CD4-positive, alpha-beta memory T cell (primary cell): ENCODE results near the gene FAF1. TPM values are rescaled to one million over a fixed set of nuclear protein-coding genes. Genes with fewer than 3 reads are reported as not detected.
"Not testable (repeated sequence)": the region's sequence is repeated elsewhere in the genome, so short reads cannot be mapped to it uniquely, and the experiment has no call there.

ENCODE experiments used
- CTCF ChIA-PET: fragments of 350-600 bp; sonication (Branson Sonifier 250); formaldehyde crosslinking; loops from one replicate; lab custom pipeline; 2021; ENCODE audit warnings: inconsistent platforms; ENCODE audit not compliant: partially characterized antibody; lab: Charles Lee
- POLR2A ChIA-PET: fragments of 350-600 bp; sonication (Branson Sonifier 250); formaldehyde crosslinking; loops from one replicate; lab custom pipeline; 2021; ENCODE audit not compliant: partially characterized antibody; lab: Charles Lee
- DNase-seq, 5 donors: peaks; one replicate each; pipeline versions ENCODE4 v3.0.0 to v3.0.0-alpha.2; 2020 to 2022; ENCODE audit warnings: mixed read lengths in 1 of 5
- H3K27ac ChIP-seq: one replicate; pipeline ENCODE4 v1.7.0; 2013; ENCODE audit warnings: low read depth, low read length
- H3K27me3 ChIP-seq: 2 replicates; pipeline ENCODE4 v1.7.0; 2013; ENCODE audit warnings: mild to moderate bottlenecking, low read length, moderate library complexity; ENCODE audit not compliant: insufficient read depth
- H3K36me3 ChIP-seq: 2 replicates; pipeline ENCODE4 v1.7.0; 2013; ENCODE audit warnings: mild to moderate bottlenecking, low read length, moderate library complexity; ENCODE audit not compliant: insufficient read depth
- H3K4me1 ChIP-seq: 2 replicates; pipeline ENCODE4 v1.7.0; 2013; ENCODE audit warnings: mild to moderate bottlenecking, low read length, moderate library complexity; ENCODE audit not compliant: insufficient read depth
- H3K4me3 ChIP-seq, 2 donors: one replicate each; pipeline ENCODE4 v1.7.0; 2013; ENCODE audit warnings: low read length in 2 of 2, mild to moderate bottlenecking in 1 of 2
- H3K9me3 ChIP-seq, 2 donors: one replicate each; pipeline ENCODE4 v1.7.0; 2013; ENCODE audit warnings: low read length in 2 of 2, control low read depth in 1 of 2; ENCODE audit not compliant: control insufficient read depth in 1 of 2
- H3K27ac Mint-ChIP-seq, 7 donors: one replicate each; pipeline ENCODE4 v1.8.0; 2020 to 2021; ENCODE audit warnings: mixed read lengths in 7 of 7, mild to moderate bottlenecking in 6 of 7, inconsistent platforms in 3 of 7, moderate library complexity in 3 of 7
- H3K27me3 Mint-ChIP-seq, 2 donors: one replicate each; pipeline ENCODE4 v1.8.0; 2020 to 2021; ENCODE audit warnings: mixed read lengths in 2 of 2
- H3K36me3 Mint-ChIP-seq, 2 donors: one replicate each; pipeline ENCODE4 v1.8.0; 2020 to 2021; ENCODE audit warnings: mixed read lengths in 2 of 2, inconsistent platforms in 1 of 2, mild to moderate bottlenecking in 1 of 2
- H3K4me1 Mint-ChIP-seq, 4 donors: one replicate each; pipeline ENCODE4 v1.8.0; 2020 to 2021; ENCODE audit warnings: mixed read lengths in 4 of 4, mild to moderate bottlenecking in 1 of 4
- H3K4me3 Mint-ChIP-seq, 8 donors: one replicate each; pipeline ENCODE4 v1.8.0; 2020 to 2021; ENCODE audit warnings: mixed read lengths in 8 of 8, mild to moderate bottlenecking in 7 of 8, moderate library complexity in 6 of 8, inconsistent platforms in 3 of 8
- H3K9me3 Mint-ChIP-seq, 8 donors: one replicate each; pipeline ENCODE4 v1.8.0; 2020 to 2021; ENCODE audit warnings: mixed read lengths in 8 of 8, mild to moderate bottlenecking in 5 of 8, inconsistent platforms in 3 of 8, moderate library complexity in 1 of 8
- intact Hi-C: fragments of 100-400 bp; cut with micrococcal nuclease; formaldehyde crosslinking; loops from one replicate; pipeline ENCODE4 v1.15.1; 2023
- polyA plus RNA-seq, 2 donors: library from polyadenylated mRNA; unstranded; fragments of 300-500 nt; fragmentation: Illumina TruSeq; gene quantifications; one replicate each; pipeline ENCODE4 v1.2.3, GENCODE V29; 2021
- total RNA-seq, 2 experiments: library from RNA; stranded (reverse); gene quantifications; one replicate each; pipeline ENCODE4 v1.2.3, GENCODE V29; 2021

Gene FAF1
- total and polyA plus RNA-seq, 4 experiments from 2014 or later = 36.0 to 60.2 (median 53.9) TPM

DNA sequence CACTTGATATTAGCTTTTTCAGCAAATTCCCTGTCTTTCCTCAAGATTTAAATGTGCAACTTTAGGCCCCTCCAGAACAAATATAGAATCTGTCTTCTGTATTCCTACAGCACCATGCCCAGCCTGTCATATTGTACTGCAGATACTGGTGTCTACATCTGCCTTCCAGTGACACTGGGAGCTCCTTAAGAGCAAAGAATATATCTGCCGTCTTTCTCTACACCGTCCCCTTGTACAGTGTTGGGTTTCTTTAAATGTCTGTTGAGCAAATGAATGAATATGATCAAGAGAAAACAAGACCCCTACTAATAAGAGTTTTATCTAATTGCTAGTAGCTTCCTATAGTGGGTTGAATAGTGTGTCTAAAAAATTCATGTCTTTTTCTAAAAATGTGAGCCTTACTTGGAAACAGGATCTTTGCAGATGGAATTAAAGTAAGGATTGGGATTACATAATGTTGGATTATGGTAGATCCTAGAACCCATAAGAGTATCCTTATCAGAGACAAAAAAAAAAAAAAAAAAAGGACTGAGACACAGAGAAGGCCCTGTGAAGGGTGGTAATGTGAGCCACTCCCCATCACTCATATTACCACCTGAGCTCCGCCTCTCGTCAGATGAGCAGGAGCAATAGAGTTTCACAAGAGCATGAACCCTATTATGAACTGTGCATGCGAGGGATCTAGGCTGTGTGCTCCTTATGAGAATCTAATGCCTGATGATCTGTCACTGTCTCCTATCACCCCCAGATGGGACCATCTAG is 128.6 kb downstream of the FAF1 start:
- Mint-ChIP-seq H3K9me3 (peaks cover 0 to 6% (median 1%) of the 10 kb centered on the region in 8 donors), H3K27me3 (no peaks in the 10 kb centered on the region), H3K4me3 (no peak overlapping the region), H3K36me3 (peaks cover 9 to 37% of the 10 kb centered on the region in 2 donors), H3K27ac (peak overlapping the region in 2 of 7 donors; percentile 25 to 44), H3K4me1 (peaks cover 12 to 16% (median 14%) of the 10 kb centered on the region in 4 donors)
- ChIA-PET CTCF (interaction anchor here (0.8 to 1.4 kb wide), 3 partner anchors 11 to 358 kb away, joined by 3 to 5 read pairs (median 3); no protein-coding TSS in a partner anchor), POLR2A (no interaction called here)
- Histone ChIP-seq H3K9me3 (no peaks in the 10 kb centered on the region), H3K4me3 (no peak overlapping the region), H3K36me3 (no peaks in the 10 kb centered on the region), H3K27me3 (no peaks in the 10 kb centered on the region), H3K4me1 (no peaks in the 10 kb centered on the region), H3K27ac (no peak overlapping the region)
- no peak for DNase-seq
- intact Hi-C loops = no loop called here

DNA sequence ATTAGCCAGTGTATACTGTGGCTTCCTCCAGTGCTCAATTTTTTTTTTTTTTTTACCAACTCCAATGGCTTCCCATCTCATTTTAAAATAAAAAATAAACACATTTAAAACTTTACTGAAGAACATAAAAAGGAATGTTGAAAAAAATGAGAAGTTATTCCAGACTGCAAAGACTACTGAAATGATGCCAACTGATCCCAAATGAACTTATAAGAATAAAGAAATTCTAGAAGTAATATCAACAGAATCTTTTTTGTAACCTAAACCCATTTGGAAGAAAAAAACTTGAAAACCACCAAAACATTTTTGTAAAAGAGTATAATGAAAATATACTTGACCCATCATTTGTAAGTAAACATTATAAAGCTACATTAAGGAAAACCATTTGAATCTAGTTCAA is 129.4 kb downstream of the FAF1 start:
- Histone ChIP-seq H3K36me3 (no peaks in the 10 kb centered on the region), H3K4me1 (no peaks in the 10 kb centered on the region), H3K9me3 (no peaks in the 10 kb centered on the region), H3K4me3 (no peak overlapping the region), H3K27me3 (no peaks in the 10 kb centered on the region), H3K27ac (no peak overlapping the region)
- no peaks in the 10 kb centered on the region for H3K27me3 Mint-ChIP-seq
- CTCF ChIA-PET = interaction anchor here (0.8 to 1.4 kb wide), 2 partner anchors 10 to 42 kb away, joined by 3 read pairs; no protein-coding TSS in a partner anchor
- no peak overlapping the region for H3K27ac Mint-ChIP-seq
- H3K36me3 Mint-ChIP-seq = peaks cover 7 to 35% of the 10 kb centered on the region in 2 donors
- intact Hi-C loops = no loop called here
- peaks cover 9 to 16% (median 12%) of the 10 kb centered on the region in 4 donors for H3K4me1 Mint-ChIP-seq
- no peak for DNase-seq
- POLR2A ChIA-PET = no interaction called here
- H3K9me3 Mint-ChIP-seq = peaks cover 0 to 10% (median 1%) of the 10 kb centered on the region in 8 donors
- H3K4me3 Mint-ChIP-seq = no peak overlapping the region

DNA sequence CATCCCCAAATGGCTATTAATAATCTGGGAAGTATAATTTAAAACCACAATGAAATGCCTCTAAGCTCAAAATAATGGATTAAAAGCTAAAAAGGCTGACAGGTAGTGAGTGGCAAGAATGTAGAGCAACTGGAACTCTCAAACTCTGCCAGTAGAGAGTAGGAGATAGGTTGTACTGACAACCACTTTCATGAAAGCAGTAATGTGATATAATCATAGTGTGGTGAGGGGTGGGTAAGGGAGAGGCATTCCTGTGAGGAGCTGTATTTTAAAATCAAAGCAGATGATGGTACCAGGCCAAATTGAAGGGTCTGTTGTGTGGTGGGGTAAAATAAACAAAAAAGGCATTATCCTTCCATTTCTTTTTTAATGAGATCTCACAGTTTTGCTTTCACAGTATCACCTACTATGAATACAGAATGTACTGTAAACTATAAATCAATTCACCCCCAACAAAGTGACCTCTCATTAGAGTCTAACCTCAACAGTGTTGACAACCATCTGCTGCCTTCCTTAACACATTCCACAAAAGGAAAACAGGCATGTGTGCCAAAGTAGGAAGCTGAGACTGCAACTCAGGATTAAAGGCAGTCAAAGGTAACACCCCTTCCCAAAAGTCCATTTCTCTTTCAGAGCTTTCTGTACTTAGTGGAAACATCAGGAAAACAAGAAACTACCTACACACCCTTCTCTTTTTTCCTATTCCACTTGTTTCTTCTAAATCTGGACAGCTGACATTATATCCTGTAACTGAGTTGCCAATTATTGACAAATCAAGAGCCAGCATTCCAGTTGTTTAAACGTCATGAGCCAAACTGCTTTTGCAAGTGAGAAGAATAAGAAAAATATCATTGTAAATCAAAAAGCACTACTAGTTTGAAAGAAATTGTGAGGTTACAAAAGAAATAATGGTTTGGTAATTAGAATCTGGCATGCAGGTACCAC is 130.8 kb downstream of the FAF1 start:
- peak overlapping the region in 1 of 7 donors; percentile 3 for H3K27ac Mint-ChIP-seq
- Histone ChIP-seq H3K27ac (no peak overlapping the region), H3K27me3 (no peaks in the 10 kb centered on the region), H3K4me1 (no peaks in the 10 kb centered on the region), H3K4me3 (no peak overlapping the region), H3K9me3 (no peaks in the 10 kb centered on the region), H3K36me3 (no peaks in the 10 kb centered on the region)
- no peak overlapping the region for H3K4me3 Mint-ChIP-seq
- no peaks in the 10 kb centered on the region for H3K27me3 Mint-ChIP-seq
- H3K36me3 Mint-ChIP-seq = peaks cover 6 to 28% of the 10 kb centered on the region in 2 donors
- intact Hi-C loops = no loop called here
- H3K9me3 Mint-ChIP-seq = peaks cover 0 to 10% (median under 1%) of the 10 kb centered on the region in 8 donors
- no peak for DNase-seq
- peaks cover 4 to 16% (median 11%) of the 10 kb centered on the region in 4 donors for H3K4me1 Mint-ChIP-seq
- CTCF ChIA-PET = no interaction called here
- POLR2A ChIA-PET = no interaction called here

DNA sequence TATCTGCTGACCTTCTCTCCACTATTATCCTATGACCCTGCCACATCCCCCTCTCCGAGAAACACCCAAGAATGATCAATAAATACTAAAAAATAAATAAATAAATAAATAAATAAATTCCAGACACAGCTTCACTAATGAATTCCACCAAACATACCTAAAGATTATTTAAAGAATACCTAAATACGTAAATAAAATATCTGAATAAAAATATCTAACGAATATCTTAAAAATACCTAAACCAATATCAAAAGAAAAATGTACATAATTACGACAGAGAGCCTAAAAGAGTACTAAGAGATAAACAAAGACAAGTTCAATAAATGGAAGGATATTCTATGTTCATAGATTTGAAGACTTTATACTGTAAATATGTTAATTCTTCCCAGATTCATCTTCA is 132.5 kb downstream of the FAF1 start:
- Histone ChIP-seq H3K9me3 (no peaks in the 10 kb centered on the region), H3K36me3 (no peaks in the 10 kb centered on the region), H3K4me3 (no peak overlapping the region), H3K27ac (no peak overlapping the region), H3K27me3 (no peaks in the 10 kb centered on the region), H3K4me1 (no peaks in the 10 kb centered on the region)
- H3K27ac Mint-ChIP-seq = no peak overlapping the region
- peaks cover 0 to 10% (median 0%) of the 10 kb centered on the region in 8 donors for H3K9me3 Mint-ChIP-seq
- H3K4me3 Mint-ChIP-seq = no peak overlapping the region
- H3K27me3 Mint-ChIP-seq = no peaks in the 10 kb centered on the region
- intact Hi-C loops = no loop called here
- H3K36me3 Mint-ChIP-seq = peaks cover 2 to 13% of the 10 kb centered on the region in 2 donors
- ChIA-PET CTCF (no interaction called here), POLR2A (no interaction called here)
- no peak for DNase-seq
- H3K4me1 Mint-ChIP-seq = peaks cover 0 to 9% (median 6%) of the 10 kb centered on the region in 4 donors

- H3K4me3 ChIP-seq, H3K27me3 ChIP-seq, intact Hi-C loops, H3K27me3 Mint-ChIP-seq, CTCF ChIA-PET, DNase-seq, H3K4me3 Mint-ChIP-seq, H3K27ac Mint-ChIP-seq, POLR2A ChIA-PET, H3K36me3 ChIP-seq, H3K4me1 ChIP-seq, H3K27ac ChIP-seq, H3K9me3 ChIP-seq, H3K36me3 Mint-ChIP-seq: not testable (repeated sequence)
- Mint-ChIP-seq H3K9me3 (peaks cover 0 to 10% (median 0%) of the 10 kb centered on the region in 8 donors), H3K4me1 (peaks cover 0 to 11% (median 7%) of the 10 kb centered on the region in 4 donors)
Observed at GRCh38 chr1:50826792-50827191, 133.3 kb downstream of the FAF1 start.

GRCh38 chr1:50822035-50822776 is 137.9 kb downstream of the FAF1 start:
- no peaks in the 10 kb centered on the region for H3K4me1 ChIP-seq
- Mint-ChIP-seq H3K4me1 (peaks cover 0 to 11% (median 5%) of the 10 kb centered on the region in 4 donors), H3K4me3 (no peak overlapping the region), H3K36me3 (peaks cover 2 to 3% of the 10 kb centered on the region in 2 donors), H3K9me3 (peaks cover 0 to 5% (median under 1%) of the 10 kb centered on the region in 8 donors), H3K27me3 (no peaks in the 10 kb centered on the region), H3K27ac (no peak overlapping the region)
- DNase-seq = no peak
- no peaks in the 10 kb centered on the region for H3K27me3 ChIP-seq
- CTCF ChIA-PET = no interaction called here
- H3K9me3 ChIP-seq = no peaks in the 10 kb centered on the region
- no peaks in the 10 kb centered on the region for H3K36me3 ChIP-seq
- no peak overlapping the region for H3K27ac ChIP-seq
- POLR2A ChIA-PET = no interaction called here
- H3K4me3 ChIP-seq = no peak overlapping the region
- intact Hi-C loops = no loop called here
